Sigmoid colon (tissue), 4 donors: ENCODE data around the gene KCND3.

Source experiments
- EP300 ChIP-seq, 4 donors: sonication (generic); formaldehyde crosslinking; IDR thresholded peaks; one replicate each; pipeline ENCODE4 v1.6.1; 2017; ENCODE audit warnings: antibody characterized with exemption in 4 of 4
- POLR2A ChIP-seq, 2 donors: fragments of 450-650 bp; IDR thresholded peaks; one replicate each; pipeline ENCODE4 v1.6.1; 2016; ENCODE audit warnings: antibody characterized with exemption in 2 of 2, mild to moderate bottlenecking in 2 of 2, moderate library complexity in 2 of 2
- POLR2AphosphoS5 ChIP-seq, 4 donors: sonication (generic); formaldehyde crosslinking; IDR thresholded peaks; one replicate each; pipeline ENCODE4 v1.6.1; 2017; ENCODE audit warnings: antibody characterized with exemption in 4 of 4
- TF ChIP-seq, protein P1 (sequence below), 4 experiments: fragments of 450-650 bp in 3 of 4; fragments of 200-600 bp in 1 of 4; IDR thresholded peaks; one replicate each; pipeline ENCODE4 v1.5.1; 2016 to 2019; ENCODE audit warnings: antibody characterized with exemption in 4 of 4, mild to moderate bottlenecking in 3 of 4, moderate library complexity in 2 of 4

DNA sequence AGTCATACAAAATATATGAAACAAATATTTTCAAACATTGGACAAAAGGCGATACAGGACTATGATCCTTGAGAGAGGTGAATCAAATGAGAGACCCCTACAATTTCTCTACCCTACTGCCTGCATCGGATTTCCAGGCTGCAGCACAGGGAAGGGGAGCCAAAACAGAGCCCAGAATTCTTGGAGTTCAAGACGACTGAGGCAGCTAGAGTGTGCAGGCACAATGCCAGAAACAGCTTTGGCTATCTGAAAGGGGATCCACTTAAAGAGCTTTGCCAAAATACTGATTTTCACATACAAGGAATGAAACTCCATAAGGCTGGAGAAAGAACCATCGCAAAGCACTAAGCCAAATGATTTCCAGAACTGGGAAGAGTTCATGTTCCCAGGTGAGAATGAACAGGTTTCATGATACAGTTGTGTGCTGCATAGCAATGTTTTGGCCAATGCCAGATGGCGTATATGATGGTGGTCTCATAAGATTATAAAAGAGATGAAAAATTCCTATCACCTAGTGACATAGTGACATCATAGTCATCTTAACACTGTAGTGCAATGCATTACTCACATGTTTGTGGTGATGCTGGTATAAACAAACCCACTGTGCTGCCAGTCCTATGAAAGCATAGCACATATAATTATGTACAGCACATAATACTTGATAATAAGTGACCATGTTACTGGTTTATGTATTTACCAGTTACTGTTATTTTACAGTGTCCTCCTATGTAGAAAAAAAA, 77.5 kb downstream of the KCND3 start:
- TF ChIP-seq, protein P1, sequence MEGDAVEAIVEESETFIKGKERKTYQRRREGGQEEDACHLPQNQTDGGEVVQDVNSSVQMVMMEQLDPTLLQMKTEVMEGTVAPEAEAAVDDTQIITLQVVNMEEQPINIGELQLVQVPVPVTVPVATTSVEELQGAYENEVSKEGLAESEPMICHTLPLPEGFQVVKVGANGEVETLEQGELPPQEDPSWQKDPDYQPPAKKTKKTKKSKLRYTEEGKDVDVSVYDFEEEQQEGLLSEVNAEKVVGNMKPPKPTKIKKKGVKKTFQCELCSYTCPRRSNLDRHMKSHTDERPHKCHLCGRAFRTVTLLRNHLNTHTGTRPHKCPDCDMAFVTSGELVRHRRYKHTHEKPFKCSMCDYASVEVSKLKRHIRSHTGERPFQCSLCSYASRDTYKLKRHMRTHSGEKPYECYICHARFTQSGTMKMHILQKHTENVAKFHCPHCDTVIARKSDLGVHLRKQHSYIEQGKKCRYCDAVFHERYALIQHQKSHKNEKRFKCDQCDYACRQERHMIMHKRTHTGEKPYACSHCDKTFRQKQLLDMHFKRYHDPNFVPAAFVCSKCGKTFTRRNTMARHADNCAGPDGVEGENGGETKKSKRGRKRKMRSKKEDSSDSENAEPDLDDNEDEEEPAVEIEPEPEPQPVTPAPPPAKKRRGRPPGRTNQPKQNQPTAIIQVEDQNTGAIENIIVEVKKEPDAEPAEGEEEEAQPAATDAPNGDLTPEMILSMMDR (IDR thresholded peaks at IDR 0.05) = no peak
- TF ChIP-seq POLR2A (IDR thresholded peaks at IDR 0.05) (no peak), POLR2AphosphoS5 (IDR thresholded peaks at IDR 0.05) (no peak), EP300 (IDR thresholded peaks at IDR 0.05) (no peak)
